ENCODE measurements around the gene GFRA1. TPM values are rescaled to one million over a fixed set of nuclear protein-coding genes. Genes with fewer than 3 reads are reported as not detected.

Gene GFRA1
- total and polyA plus RNA-seq, 2 of the 8 experiments (the other 6 are each of a cell fraction or from before 2014, with no cell fraction given): 1.1 to 2.0 TPM

- TF ChIP-seq, protein P1, sequence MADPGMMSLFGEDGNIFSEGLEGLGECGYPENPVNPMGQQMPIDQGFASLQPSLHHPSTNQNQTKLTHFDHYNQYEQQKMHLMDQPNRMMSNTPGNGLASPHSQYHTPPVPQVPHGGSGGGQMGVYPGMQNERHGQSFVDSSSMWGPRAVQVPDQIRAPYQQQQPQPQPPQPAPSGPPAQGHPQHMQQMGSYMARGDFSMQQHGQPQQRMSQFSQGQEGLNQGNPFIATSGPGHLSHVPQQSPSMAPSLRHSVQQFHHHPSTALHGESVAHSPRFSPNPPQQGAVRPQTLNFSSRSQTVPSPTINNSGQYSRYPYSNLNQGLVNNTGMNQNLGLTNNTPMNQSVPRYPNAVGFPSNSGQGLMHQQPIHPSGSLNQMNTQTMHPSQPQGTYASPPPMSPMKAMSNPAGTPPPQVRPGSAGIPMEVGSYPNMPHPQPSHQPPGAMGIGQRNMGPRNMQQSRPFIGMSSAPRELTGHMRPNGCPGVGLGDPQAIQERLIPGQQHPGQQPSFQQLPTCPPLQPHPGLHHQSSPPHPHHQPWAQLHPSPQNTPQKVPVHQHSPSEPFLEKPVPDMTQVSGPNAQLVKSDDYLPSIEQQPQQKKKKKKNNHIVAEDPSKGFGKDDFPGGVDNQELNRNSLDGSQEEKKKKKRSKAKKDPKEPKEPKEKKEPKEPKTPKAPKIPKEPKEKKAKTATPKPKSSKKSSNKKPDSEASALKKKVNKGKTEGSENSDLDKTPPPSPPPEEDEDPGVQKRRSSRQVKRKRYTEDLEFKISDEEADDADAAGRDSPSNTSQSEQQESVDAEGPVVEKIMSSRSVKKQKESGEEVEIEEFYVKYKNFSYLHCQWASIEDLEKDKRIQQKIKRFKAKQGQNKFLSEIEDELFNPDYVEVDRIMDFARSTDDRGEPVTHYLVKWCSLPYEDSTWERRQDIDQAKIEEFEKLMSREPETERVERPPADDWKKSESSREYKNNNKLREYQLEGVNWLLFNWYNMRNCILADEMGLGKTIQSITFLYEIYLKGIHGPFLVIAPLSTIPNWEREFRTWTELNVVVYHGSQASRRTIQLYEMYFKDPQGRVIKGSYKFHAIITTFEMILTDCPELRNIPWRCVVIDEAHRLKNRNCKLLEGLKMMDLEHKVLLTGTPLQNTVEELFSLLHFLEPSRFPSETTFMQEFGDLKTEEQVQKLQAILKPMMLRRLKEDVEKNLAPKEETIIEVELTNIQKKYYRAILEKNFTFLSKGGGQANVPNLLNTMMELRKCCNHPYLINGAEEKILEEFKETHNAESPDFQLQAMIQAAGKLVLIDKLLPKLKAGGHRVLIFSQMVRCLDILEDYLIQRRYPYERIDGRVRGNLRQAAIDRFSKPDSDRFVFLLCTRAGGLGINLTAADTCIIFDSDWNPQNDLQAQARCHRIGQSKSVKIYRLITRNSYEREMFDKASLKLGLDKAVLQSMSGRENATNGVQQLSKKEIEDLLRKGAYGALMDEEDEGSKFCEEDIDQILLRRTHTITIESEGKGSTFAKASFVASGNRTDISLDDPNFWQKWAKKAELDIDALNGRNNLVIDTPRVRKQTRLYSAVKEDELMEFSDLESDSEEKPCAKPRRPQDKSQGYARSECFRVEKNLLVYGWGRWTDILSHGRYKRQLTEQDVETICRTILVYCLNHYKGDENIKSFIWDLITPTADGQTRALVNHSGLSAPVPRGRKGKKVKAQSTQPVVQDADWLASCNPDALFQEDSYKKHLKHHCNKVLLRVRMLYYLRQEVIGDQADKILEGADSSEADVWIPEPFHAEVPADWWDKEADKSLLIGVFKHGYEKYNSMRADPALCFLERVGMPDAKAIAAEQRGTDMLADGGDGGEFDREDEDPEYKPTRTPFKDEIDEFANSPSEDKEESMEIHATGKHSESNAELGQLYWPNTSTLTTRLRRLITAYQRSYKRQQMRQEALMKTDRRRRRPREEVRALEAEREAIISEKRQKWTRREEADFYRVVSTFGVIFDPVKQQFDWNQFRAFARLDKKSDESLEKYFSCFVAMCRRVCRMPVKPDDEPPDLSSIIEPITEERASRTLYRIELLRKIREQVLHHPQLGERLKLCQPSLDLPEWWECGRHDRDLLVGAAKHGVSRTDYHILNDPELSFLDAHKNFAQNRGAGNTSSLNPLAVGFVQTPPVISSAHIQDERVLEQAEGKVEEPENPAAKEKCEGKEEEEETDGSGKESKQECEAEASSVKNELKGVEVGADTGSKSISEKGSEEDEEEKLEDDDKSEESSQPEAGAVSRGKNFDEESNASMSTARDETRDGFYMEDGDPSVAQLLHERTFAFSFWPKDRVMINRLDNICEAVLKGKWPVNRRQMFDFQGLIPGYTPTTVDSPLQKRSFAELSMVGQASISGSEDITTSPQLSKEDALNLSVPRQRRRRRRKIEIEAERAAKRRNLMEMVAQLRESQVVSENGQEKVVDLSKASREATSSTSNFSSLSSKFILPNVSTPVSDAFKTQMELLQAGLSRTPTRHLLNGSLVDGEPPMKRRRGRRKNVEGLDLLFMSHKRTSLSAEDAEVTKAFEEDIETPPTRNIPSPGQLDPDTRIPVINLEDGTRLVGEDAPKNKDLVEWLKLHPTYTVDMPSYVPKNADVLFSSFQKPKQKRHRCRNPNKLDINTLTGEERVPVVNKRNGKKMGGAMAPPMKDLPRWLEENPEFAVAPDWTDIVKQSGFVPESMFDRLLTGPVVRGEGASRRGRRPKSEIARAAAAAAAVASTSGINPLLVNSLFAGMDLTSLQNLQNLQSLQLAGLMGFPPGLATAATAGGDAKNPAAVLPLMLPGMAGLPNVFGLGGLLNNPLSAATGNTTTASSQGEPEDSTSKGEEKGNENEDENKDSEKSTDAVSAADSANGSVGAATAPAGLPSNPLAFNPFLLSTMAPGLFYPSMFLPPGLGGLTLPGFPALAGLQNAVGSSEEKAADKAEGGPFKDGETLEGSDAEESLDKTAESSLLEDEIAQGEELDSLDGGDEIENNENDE (IDR thresholded peaks at IDR 0.05; ENCODE audit: insufficient replicate concordance, low read length): no peak
- TF ChIP-seq KDM5A (IDR thresholded peaks at IDR 0.05; ENCODE audit: low read length) (no peak), POLR2AphosphoS5 (IDR thresholded peaks at IDR 0.05; ENCODE audit: low read depth, low read length) (no peak), SP4 (IDR thresholded peaks at IDR 0.05; ENCODE audit: low read length) (no peak), TAF1 (IDR thresholded peaks at IDR 0.05; ENCODE audit: low read depth, low read length) (no peak), RBBP5 (IDR thresholded peaks at IDR 0.05; ENCODE audit: borderline replicate concordance, low read depth, low read length) (no peak), SUZ12 (IDR thresholded peaks at IDR 0.05; ENCODE audit: low read length) (no peak)
Observed at GRCh38 chr10:116223289-116223688, 49.7 kb downstream of the GFRA1 start (continued).
